Subcutaneous abdominal adipose tissue (tissue), 5 donors: ENCODE results near the gene PLXND1.

Experiments
- H3K27ac ChIP-seq: one replicate; pipeline ENCODE4 v1.7.0; 2013; ENCODE audit warnings: low read depth, mild to moderate bottlenecking, inconsistent platforms, low read length, moderate library complexity
- H3K27me3 ChIP-seq, 5 donors: one replicate each; pipeline ENCODE4 v1.7.0; 2013; ENCODE audit warnings: low read length in 5 of 5, inconsistent platforms in 1 of 5; ENCODE audit not compliant: control insufficient read depth in 5 of 5, insufficient read depth in 4 of 5
- H3K36me3 ChIP-seq, 5 donors: one replicate each; pipeline ENCODE4 v1.7.0; 2013; ENCODE audit warnings: low read length in 5 of 5; ENCODE audit not compliant: control insufficient read depth in 5 of 5, insufficient read depth in 5 of 5
- H3K4me1 ChIP-seq, 5 donors: one replicate each; pipeline ENCODE4 v1.7.0; 2013; ENCODE audit warnings: low read length in 5 of 5, mild to moderate bottlenecking in 3 of 5, moderate library complexity in 1 of 5; ENCODE audit not compliant: control insufficient read depth in 5 of 5, insufficient read depth in 5 of 5
- H3K4me3 ChIP-seq, 5 donors: one replicate each; pipeline ENCODE4 v1.7.0; 2013; ENCODE audit warnings: low read length in 5 of 5, low read depth in 1 of 5
- H3K9ac ChIP-seq, 5 donors: one replicate each; pipeline ENCODE4 v1.7.0; 2013; ENCODE audit warnings: low read length in 5 of 5, mild to moderate bottlenecking in 4 of 5, moderate library complexity in 3 of 5
- H3K9me3 ChIP-seq, 5 donors: one replicate each; pipeline ENCODE4 v1.7.0; 2013; ENCODE audit warnings: low read length in 5 of 5; ENCODE audit not compliant: control insufficient read depth in 5 of 5
- donor health status: healthy.
- donor health status: healthy.
- donor health status: healthy.
- donor health status: healthy.
- donor health status: healthy.

PLXND1 gene

GRCh38 chr3:129561619-129562248 is 44.7 kb downstream of the PLXND1 start:
- Histone ChIP-seq H3K9ac (no peak overlapping the region), H3K4me3 (peak overlapping the region in 1 of 5 donors; percentile 9), H3K27ac (no peak overlapping the region), H3K4me1 (peaks cover 22 to 94% (median 86%) of the 10 kb centered on the region in 5 donors), H3K9me3 (no peaks in the 10 kb centered on the region), H3K27me3 (no peaks in the 10 kb centered on the region), H3K36me3 (peaks cover 0 to 97% (median 84%) of the 10 kb centered on the region in 5 donors)

- Histone ChIP-seq H3K9ac (peak overlapping the region in 2 of 5 donors; percentile 60 to 71), H3K27ac (peak overlapping the region; percentile 42), H3K27me3 (no peaks in the 10 kb centered on the region), H3K4me3 (peak overlapping the region in 1 of 5 donors; percentile 9), H3K36me3 (peaks cover 0 to 97% (median 84%) of the 10 kb centered on the region in 5 donors), H3K9me3 (no peaks in the 10 kb centered on the region), H3K4me1 (peaks cover 22 to 97% (median 90%) of the 10 kb centered on the region in 5 donors)
Measured at GRCh38 chr3:129560911-129561594, 45.4 kb downstream of the PLXND1 start.

- Histone ChIP-seq H3K4me3 (no peak overlapping the region), H3K4me1 (peaks cover 22 to 96% (median 87%) of the 10 kb centered on the region in 5 donors), H3K9ac (peak overlapping the region in 2 of 5 donors; percentile 60 to 71), H3K9me3 (no peaks in the 10 kb centered on the region), H3K27me3 (no peaks in the 10 kb centered on the region), H3K27ac (peak overlapping the region; percentile 42), H3K36me3 (peaks cover 0 to 96% (median 81%) of the 10 kb centered on the region in 5 donors)
Measured at GRCh38 chr3:129560269-129560787, 46.1 kb downstream of the PLXND1 start.

GRCh38 chr3:129559565-129560079 is 46.9 kb downstream of the PLXND1 start:
- peak overlapping the region; percentile 65 for H3K27ac ChIP-seq
- no peak overlapping the region for H3K4me3 ChIP-seq
- H3K4me1 ChIP-seq = peaks cover 22 to 95% (median 83%) of the 10 kb centered on the region in 5 donors
- H3K36me3 ChIP-seq = peaks cover 0 to 96% (median 78%) of the 10 kb centered on the region in 5 donors
- H3K27me3 ChIP-seq = no peaks in the 10 kb centered on the region
- H3K9ac ChIP-seq = no peak overlapping the region
- H3K9me3 ChIP-seq = no peaks in the 10 kb centered on the region

- Histone ChIP-seq H3K9ac (no peak overlapping the region), H3K36me3 (peaks cover 0 to 91% (median 73%) of the 10 kb centered on the region in 5 donors), H3K9me3 (no peaks in the 10 kb centered on the region), H3K27me3 (no peaks in the 10 kb centered on the region), H3K4me1 (peaks cover 22 to 95% (median 80%) of the 10 kb centered on the region in 5 donors), H3K4me3 (no peak overlapping the region), H3K27ac (peak overlapping the region; percentile 65)
Measured at GRCh38 chr3:129558772-129559564, 47.5 kb downstream of the PLXND1 start.

- Histone ChIP-seq H3K27ac (peak overlapping the region; percentile 65), H3K36me3 (peaks cover 0 to 83% (median 68%) of the 10 kb centered on the region in 5 donors), H3K9me3 (no peaks in the 10 kb centered on the region), H3K4me3 (no peak overlapping the region), H3K27me3 (no peaks in the 10 kb centered on the region), H3K9ac (peak overlapping the region in 1 of 5 donors; percentile 0), H3K4me1 (peaks cover 20 to 95% (median 76%) of the 10 kb centered on the region in 5 donors)
Measured at GRCh38 chr3:129558081-129558771, 48.2 kb downstream of the PLXND1 start.

GRCh38 chr3:129557548-129557894 is 49.0 kb downstream of the PLXND1 start:
- peaks cover 20 to 96% (median 77%) of the 10 kb centered on the region in 5 donors for H3K4me1 ChIP-seq
- no peak overlapping the region for H3K9ac ChIP-seq
- H3K9me3 ChIP-seq = no peaks in the 10 kb centered on the region
- H3K27me3 ChIP-seq = no peaks in the 10 kb centered on the region
- peaks cover 0 to 76% (median 61%) of the 10 kb centered on the region in 5 donors for H3K36me3 ChIP-seq
- H3K27ac ChIP-seq = peak overlapping the region; percentile 65
- no peak overlapping the region for H3K4me3 ChIP-seq

GRCh38 chr3:129556890-129557547 is 49.5 kb downstream of the PLXND1 start:
- no peaks in the 10 kb centered on the region for H3K27me3 ChIP-seq
- H3K4me3 ChIP-seq = no peak overlapping the region
- H3K4me1 ChIP-seq = peaks cover 20 to 97% (median 75%) of the 10 kb centered on the region in 5 donors
- no peaks in the 10 kb centered on the region for H3K9me3 ChIP-seq
- peak overlapping the region; percentile 65 for H3K27ac ChIP-seq
- peaks cover 0 to 71% (median 58%) of the 10 kb centered on the region in 5 donors for H3K36me3 ChIP-seq
- H3K9ac ChIP-seq = no peak overlapping the region

- Histone ChIP-seq H3K9ac (no peak overlapping the region), H3K27me3 (no peaks in the 10 kb centered on the region), H3K4me3 (no peak overlapping the region), H3K4me1 (peaks cover 18 to 91% (median 69%) of the 10 kb centered on the region in 5 donors), H3K36me3 (peaks cover 0 to 66% (median 54%) of the 10 kb centered on the region in 5 donors), H3K9me3 (no peaks in the 10 kb centered on the region), H3K27ac (no peak overlapping the region)
Measured at GRCh38 chr3:129556358-129556695, 50.1 kb downstream of the PLXND1 start.
